ENCODE measurements around the gene FBN1.

Gene FBN1

GRCh38 chr15:48435321-48435720 lies 210.2 kb downstream of the FBN1 start:
- no peak for DNase-seq (ENCODE audit: low read depth in 2 of 2, low spot score in 1 of 2)

GRCh38 chr15:48433226-48433886 lies 212.2 kb downstream of the FBN1 start:
- no peak for DNase-seq (ENCODE audit: low read depth in 2 of 2, low spot score in 1 of 2)

- DNase-seq (ENCODE audit: low read depth in 2 of 2, low spot score in 1 of 2) = no peak
Measured at GRCh38 chr15:48432688-48433087, 212.8 kb downstream of the FBN1 start.

GRCh38 chr15:48427960-48428547 lies 217.5 kb downstream of the FBN1 start:
- DNase-seq (ENCODE audit: low read depth in 2 of 2, low spot score in 1 of 2) = no peak

- DNase-seq (ENCODE audit: low read depth in 2 of 2, low spot score in 1 of 2) = no peak
Measured at GRCh38 chr15:48427479-48427878, 218.0 kb downstream of the FBN1 start.

DNA sequence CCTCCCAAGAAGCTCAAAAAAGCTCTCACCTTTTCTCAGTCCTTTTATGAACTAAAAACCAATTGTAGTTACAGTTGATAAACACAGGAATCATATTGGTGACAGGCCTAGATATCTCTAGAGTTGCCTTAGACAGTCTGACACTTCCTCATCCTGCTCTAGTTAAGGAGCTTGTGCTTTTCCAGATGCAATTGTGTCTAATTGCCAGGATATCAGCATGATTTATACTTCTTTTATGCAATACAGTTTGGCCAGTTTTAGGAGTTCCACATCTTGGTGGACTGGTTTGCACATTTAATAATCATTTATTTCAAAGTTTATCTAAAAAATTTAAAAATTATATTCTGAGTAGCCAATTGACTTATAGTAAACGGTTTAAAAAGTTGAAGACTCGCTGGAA lies 218.6 kb downstream of the FBN1 start:
- no peak for DNase-seq (ENCODE audit: low read depth in 2 of 2, low spot score in 1 of 2)

GRCh38 chr15:48426044-48426443 lies 219.5 kb downstream of the FBN1 start:
- no peak for DNase-seq (ENCODE audit: low read depth in 2 of 2, low spot score in 1 of 2)

- DNase-seq (ENCODE audit: low read depth in 2 of 2, low spot score in 1 of 2) = no peak
Measured at GRCh38 chr15:48425051-48425450, 220.5 kb downstream of the FBN1 start.

- DNase-seq (ENCODE audit: low read depth in 2 of 2, low spot score in 1 of 2) = no peak
Measured at GRCh38 chr15:48423896-48424475, 221.5 kb downstream of the FBN1 start.

- DNase-seq (ENCODE audit: low read depth in 2 of 2, low spot score in 1 of 2) = no peak
Measured at GRCh38 chr15:48423342-48423741, 222.2 kb downstream of the FBN1 start.

- no peak for DNase-seq (ENCODE audit: low read depth in 2 of 2, low spot score in 1 of 2)
Measured at GRCh38 chr15:48422401-48422800, 223.1 kb downstream of the FBN1 start.

- no peak for DNase-seq (ENCODE audit: low read depth in 2 of 2, low spot score in 1 of 2)
Measured at GRCh38 chr15:48421362-48421761, 224.1 kb downstream of the FBN1 start.

GRCh38 chr15:48419896-48420295 lies 225.6 kb downstream of the FBN1 start:
- DNase-seq (ENCODE audit: low read depth in 2 of 2, low spot score in 1 of 2) = no peak

DNA sequence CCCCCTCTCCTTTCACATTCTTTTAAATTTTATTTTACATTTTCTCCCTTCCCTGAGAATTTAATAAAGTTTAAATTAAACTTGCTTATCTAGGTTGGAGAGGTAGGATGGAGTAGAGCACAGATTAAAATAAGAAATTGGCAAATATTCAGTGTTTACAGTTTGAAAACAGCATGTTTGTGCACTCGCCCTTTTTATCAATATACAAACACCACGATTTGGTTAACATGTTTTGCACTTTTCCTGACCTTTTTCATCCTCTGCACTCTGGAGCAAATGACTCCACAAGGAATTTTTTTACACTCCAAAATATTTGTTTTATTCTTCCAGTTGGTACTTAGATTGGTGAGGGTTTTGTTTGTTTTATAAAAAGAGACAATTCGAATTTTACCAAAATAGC lies 227.2 kb downstream of the FBN1 start:
- no peak for DNase-seq (ENCODE audit: low read depth in 2 of 2, low spot score in 1 of 2)

DNA sequence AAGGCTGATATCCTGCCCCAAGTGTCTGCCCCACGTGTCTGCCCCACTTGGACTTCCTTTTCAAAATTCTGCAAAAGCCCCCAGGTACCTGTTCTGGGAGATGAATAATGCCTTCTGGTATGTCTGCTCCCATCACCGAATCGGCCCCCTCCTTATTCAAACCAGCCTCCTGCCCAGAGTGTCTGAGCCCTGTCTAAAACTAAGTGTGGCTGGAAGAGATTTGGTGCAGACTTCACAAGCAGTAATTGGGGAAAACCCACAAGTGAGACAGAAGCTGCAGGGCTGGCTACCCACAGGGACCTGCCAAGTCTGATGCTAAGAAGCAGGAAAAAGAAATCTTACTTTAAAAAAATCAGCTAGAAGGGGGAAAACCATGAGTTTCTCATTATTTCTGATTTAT lies 229.2 kb downstream of the FBN1 start:
- DNase-seq (ENCODE audit: low read depth in 2 of 2, low spot score in 1 of 2) = no peak

- DNase-seq (ENCODE audit: low read depth in 2 of 2, low spot score in 1 of 2) = no peak
Measured at GRCh38 chr15:48415036-48415886, 230.2 kb downstream of the FBN1 start.

DNA sequence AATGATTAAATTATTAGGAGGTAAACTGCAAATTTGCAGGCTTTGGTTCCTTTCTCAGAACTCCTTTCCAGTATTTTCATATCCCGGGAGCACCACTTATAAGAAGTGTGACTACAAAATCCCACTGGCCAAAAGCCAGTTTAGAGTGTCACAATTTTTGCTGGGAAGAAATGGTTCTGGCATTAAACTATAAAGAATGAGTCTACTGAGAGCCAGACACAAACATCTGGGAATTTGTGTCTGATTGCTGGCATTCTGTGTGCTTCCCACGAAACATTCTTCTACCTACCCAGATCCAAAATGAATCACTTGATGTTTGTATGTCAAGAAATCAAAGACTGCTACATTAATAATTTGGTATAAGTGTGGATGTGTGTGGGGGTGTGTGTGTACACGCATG lies 231.5 kb downstream of the FBN1 start:
- DNase-seq (ENCODE audit: low read depth in 2 of 2, low spot score in 1 of 2) = no peak

DNA sequence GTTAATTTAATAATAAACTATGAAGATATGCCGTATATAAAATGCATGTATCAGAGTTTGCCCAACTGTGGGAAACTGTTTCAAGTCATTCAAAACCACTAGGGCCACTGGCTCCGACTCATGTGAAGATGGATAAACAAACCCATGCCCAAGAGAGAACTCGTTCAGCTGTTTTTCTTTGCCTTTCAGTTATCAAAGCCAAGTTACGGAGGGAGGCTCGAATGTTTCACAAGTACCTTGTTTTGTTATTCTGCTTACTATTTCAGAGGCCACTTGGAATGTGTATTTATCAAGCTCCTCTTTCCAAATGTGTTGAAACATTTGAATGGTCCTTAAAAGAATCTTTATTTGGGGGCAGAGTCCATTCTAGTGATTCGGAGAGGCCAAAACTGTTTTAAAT lies 232.2 kb downstream of the FBN1 start:
- DNase-seq (ENCODE audit: low read depth in 2 of 2, low spot score in 1 of 2) = no peak

DNA sequence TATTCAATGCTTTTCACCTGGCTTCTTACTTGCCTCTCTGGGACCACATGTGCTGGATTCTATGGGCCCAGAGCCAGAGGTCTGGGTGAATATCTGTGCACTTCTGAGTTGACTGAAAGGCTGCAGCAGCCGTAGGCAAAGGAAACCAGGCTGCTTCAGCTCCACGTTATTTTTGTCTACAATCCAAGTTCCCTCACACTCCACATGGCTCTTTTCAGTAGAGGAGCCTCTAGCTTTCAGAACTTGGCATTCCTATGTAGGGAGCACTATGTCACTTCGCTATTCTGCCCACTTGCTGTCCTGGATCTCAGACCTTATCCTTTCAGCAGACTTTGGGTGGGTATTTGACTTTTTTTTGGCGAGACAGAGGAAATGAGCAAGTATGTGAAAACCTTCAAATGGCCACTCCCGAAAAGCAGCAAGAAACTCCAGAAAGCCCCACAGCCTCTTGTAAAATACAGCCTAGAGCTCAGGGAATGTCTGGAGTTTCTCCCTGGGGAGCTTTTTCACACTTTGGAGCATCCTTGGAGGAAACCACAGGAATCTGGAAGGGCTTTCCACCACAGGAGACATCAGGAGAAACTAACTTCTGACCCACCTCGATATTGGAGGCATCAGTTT lies 233.4 kb downstream of the FBN1 start:
- DNase-seq (ENCODE audit: low read depth in 2 of 2, low spot score in 1 of 2) = no peak

GRCh38 chr15:48409623-48410022 lies 235.9 kb downstream of the FBN1 start:
- DNase-seq (ENCODE audit: low read depth in 2 of 2, low spot score in 1 of 2) = no peak

DNA sequence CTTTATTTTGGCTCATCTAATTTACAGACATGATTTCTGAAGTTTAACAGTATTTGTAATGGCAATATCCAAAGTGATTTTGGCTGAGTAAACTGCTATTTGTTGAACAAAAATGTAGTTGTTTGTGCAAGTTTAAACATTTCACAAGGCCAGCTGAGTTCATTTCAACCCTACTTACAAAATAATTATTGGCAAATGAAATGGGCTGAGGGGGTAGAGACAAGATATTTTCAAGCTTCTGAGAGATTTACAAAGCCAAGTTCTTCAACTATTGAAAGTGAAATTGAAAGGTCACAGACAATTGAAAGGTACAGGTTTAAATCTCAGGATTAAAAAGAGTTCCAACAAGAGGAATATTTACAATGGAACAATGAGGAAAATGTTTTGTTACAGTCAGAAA lies 237.2 kb downstream of the FBN1 start:
- no peak for DNase-seq (ENCODE audit: low read depth in 2 of 2, low spot score in 1 of 2)

- no peak for DNase-seq (ENCODE audit: low read depth in 2 of 2, low spot score in 1 of 2)
Measured at GRCh38 chr15:48407646-48408045, 237.9 kb downstream of the FBN1 start.

Data from stimulated activated CD8-positive, alpha-beta memory T cell treated with anti-CD3 and anti-CD28 coated beads, Interleukin-4, amount 100 ng/mL, for 1 hour (primary cell).